GM12878 (cell line): ENCODE measurements around the gene ADAMTSL1. TPM values are rescaled to one million over a fixed set of nuclear protein-coding genes. Genes with fewer than 3 reads are reported as not detected.

Experiments
- ATAC-seq: fragments of 200-7000 bp; cut with Tn5 transposase; 3 replicates; pipeline ENCODE4 v1.9.1; 2020; ENCODE audit warnings: mild to moderate bottlenecking, moderate library complexity
- BruUV-seq: library from RNA; stranded (reverse); fragments of 400-500 nt; replicated peaks from 2 replicates; lab custom pipeline; 2021; lab: Mats Ljungman, UMichigan
- CTCF ChIA-PET: fragments of 300-600 bp; sonication (Branson Sonifier 250); formaldehyde crosslinking; extraction: SDS; loops from one replicate; lab custom pipeline; 2021; ENCODE audit warnings: inconsistent platforms; lab: Yijun Ruan, JAX
- POLR2A ChIA-PET: fragments of 350-600 bp; formaldehyde crosslinking; extraction: SDS; loops from one replicate; lab custom pipeline; 2021; ENCODE audit warnings: inconsistent platforms; lab: Charles Lee
- RAD21 ChIA-PET: fragments of 300-600 bp; sonication (Branson Sonifier 250); formaldehyde crosslinking; loops from one replicate; lab custom pipeline; 2023; ENCODE audit warnings: antibody characterized with exemption; ENCODE audit not compliant: unreplicated experiment; lab: Charles Lee
- SMC1A ChIA-PET: fragments of 300-600 bp; sonication (Branson Sonifier 250); formaldehyde crosslinking; loops from one replicate; lab custom pipeline; 2023; ENCODE audit not compliant: unreplicated experiment, uncharacterized antibody; lab: Charles Lee
- DNase-seq: peaks from one replicate; pipeline ENCODE4 v3.0.0-alpha.2; 2011; ENCODE audit warnings: low read depth, low spot score
- FAIRE-seq: peaks from 3 replicates; lab custom pipeline; 2011; peaks lifted over from hg19 to GRCh38; lab: Jason Lieb, UNC
- H2AFZ ChIP-seq: 2 replicates; pipeline ENCODE4 v1.6.0; 2011; ENCODE audit warnings: low read depth, low read length, control low read depth; ENCODE audit not compliant: control insufficient read depth
- H3K27ac ChIP-seq: 2 replicates; pipeline ENCODE4 v1.5.1; 2011; ENCODE audit warnings: control low read depth; ENCODE audit not compliant: control insufficient read depth, insufficient read depth
- H3K27me3 ChIP-seq, 2 experiments: replicated peaks in 1 of 2; 2 replicates each; pipeline versions ENCODE4 v1.6.0 to v1.6.1; 2011; ENCODE audit warnings: low read length in 1 of 2; ENCODE audit not compliant: control insufficient read depth in 2 of 2, insufficient read depth in 2 of 2
- H3K36me3 ChIP-seq, 2 experiments: 2 replicates each; pipeline ENCODE4 v1.5.1; 2011; ENCODE audit warnings: low read length in 1 of 2; ENCODE audit not compliant: control insufficient read depth in 2 of 2, insufficient read depth in 2 of 2
- H3K4me1 ChIP-seq: 2 replicates; pipeline ENCODE4 v1.6.1; 2011; ENCODE audit warnings: mild to moderate bottlenecking, low read length, moderate library complexity, mixed read lengths; ENCODE audit not compliant: control insufficient read depth, insufficient read depth
- H3K4me2 ChIP-seq: 2 replicates; pipeline ENCODE4 v1.6.0; 2011; ENCODE audit warnings: control low read depth; ENCODE audit not compliant: control insufficient read depth, insufficient read depth
- H3K4me3 ChIP-seq: fragments of 200-600 bp; sonication (generic); 2 replicates; pipeline ENCODE4 v1.5.1; 2016
- H3K79me2 ChIP-seq: 2 replicates; pipeline ENCODE4 v1.6.0; 2011; ENCODE audit warnings: low read length; ENCODE audit not compliant: control insufficient read depth, insufficient read depth
- H3K9ac ChIP-seq: 2 replicates; pipeline ENCODE4 v1.8.0; 2011; ENCODE audit warnings: low read length, control low read depth, mixed read lengths; ENCODE audit not compliant: control insufficient read depth, insufficient read depth
- H3K9me3 ChIP-seq: replicated peaks from 3 replicates; pipeline ENCODE4 v1.5.1; 2011; ENCODE audit warnings: mild to moderate bottlenecking, low read length; ENCODE audit not compliant: control insufficient read depth, insufficient read depth
- H4K20me1 ChIP-seq: 2 replicates; pipeline ENCODE4 v1.6.0; 2011; ENCODE audit not compliant: control insufficient read depth, insufficient read depth
- BCL11A ChIP-seq: IDR thresholded peaks from 2 replicates; pipeline ENCODE4 v1.6.1; 2011; ENCODE audit warnings: low read depth, low read length
- CHD2 ChIP-seq: IDR thresholded peaks from 2 replicates; pipeline ENCODE4 v1.6.1; 2011; ENCODE audit warnings: low read depth, low read length, improper control_type of control experiment, borderline replicate concordance
- IKZF2 ChIP-seq, 2 experiments: fragments of 450-650 bp; IDR thresholded peaks; 2 replicates each; pipeline ENCODE4 v1.6.1; 2017; ENCODE audit warnings: mild to moderate bottlenecking in 2 of 2, moderate library complexity in 2 of 2
- MEF2A ChIP-seq: IDR thresholded peaks from 2 replicates; pipeline ENCODE4 v1.6.1; 2011; ENCODE audit warnings: low read depth, mild to moderate bottlenecking, low read length, moderate library complexity; ENCODE audit not compliant: insufficient read depth
- NR2C2 ChIP-seq: IDR thresholded peaks from 2 replicates; pipeline ENCODE4 v1.6.1; 2011; ENCODE audit warnings: borderline replicate concordance, low read depth; ENCODE audit not compliant: control insufficient read depth, insufficient read length
- PAX5 ChIP-seq: IDR thresholded peaks from 2 replicates; pipeline ENCODE4 v1.6.1; 2011; ENCODE audit warnings: low read depth, low read length, borderline replicate concordance
- POLR2A ChIP-seq: IDR thresholded peaks from 2 replicates; pipeline ENCODE4 v1.6.1; 2011; ENCODE audit warnings: low read depth, mild to moderate bottlenecking, low read length
- ZNF622 ChIP-seq: fragments of 450-650 bp; IDR thresholded peaks from 2 replicates; pipeline ENCODE4 v1.6.1; 2017; ENCODE audit warnings: mild to moderate bottlenecking, inconsistent platforms
- WGBS: methylation state at CpG from one replicate; pipeline ENCODE4 v1.1.6; 2016; ENCODE audit warnings: low lambda C conversion rate; ENCODE audit not compliant: insufficient replicate concordance, insufficient coverage; ENCODE audit errors: missing lambda C conversion rate; 5-methylcytosine and 5-hydroxymethylcytosine counted together
- in situ Hi-C: fragments of 300-500 bp; cut with MboI; formaldehyde crosslinking; loops from 9 replicates; pipeline ENCODE4 v1.14.3; 2018; ENCODE audit warnings: mixed read lengths
- intact Hi-C: fragments of 100-400 bp; cut with micrococcal nuclease; formaldehyde crosslinking; loops from one replicate; pipeline ENCODE4 v1.14.2; 2022; ENCODE audit not compliant: unreplicated experiment
- polyA plus RNA-seq, 11 experiments: library from polyadenylated mRNA; depleted of rRNA in 4 of 11; unstranded in 6 of 11; stranded (reverse) in 5 of 11; fragments of >200 nt; fragmentation: Nextera tagmentation in 4 of 11; fragmentation: Illumina TruSeq in 1 of 11; extraction: Ambion mirVana in 4 of 11; extraction: Trizol in 1 of 11; gene quantifications; 1 replicate in 1 of 11; 2 replicates in 10 of 11; pipeline versions ENCODE4 v1.2.1 to v1.2.3, GENCODE V29; 2011 to 2016; ENCODE audit warnings: inconsistent platforms in 2 of 11, missing spikeins in 2 of 11, low read depth in 1 of 11
- total RNA-seq, 4 experiments: library from RNA; depleted of rRNA in 3 of 4; stranded (reverse); fragments of >200 nt in 3 of 4; fragmentation: Illumina TruSeq in 1 of 4; extraction: Trizol in 1 of 4; gene quantifications; 2 replicates each; pipeline versions ENCODE4 v1.2.1 to v1.2.3, GENCODE V29; 2013 to 2021
- TF ChIP-seq, protein P1 (sequence below): IDR thresholded peaks from 2 replicates; pipeline ENCODE4 v1.6.1; 2012; ENCODE audit warnings: low read depth, low read length, improper control_type of control experiment
- TF ChIP-seq, protein P2 (sequence below): fragments of 450-650 bp; IDR thresholded peaks from 2 replicates; pipeline ENCODE4 v1.6.1; 2017; ENCODE audit warnings: mild to moderate bottlenecking
- TF ChIP-seq, protein P3 (sequence below): IDR thresholded peaks from 2 replicates; pipeline ENCODE4 v1.6.1; 2011; ENCODE audit warnings: low read depth, low read length, improper control_type of control experiment, borderline replicate concordance

Gene ADAMTSL1
- total and polyA plus RNA-seq, 10 of the 15 experiments (the other 5 are each of a cell fraction or from before 2014, with no cell fraction given) = 0.01 to 0.10 (median 0.07) TPM; not detected in 6

DNA sequence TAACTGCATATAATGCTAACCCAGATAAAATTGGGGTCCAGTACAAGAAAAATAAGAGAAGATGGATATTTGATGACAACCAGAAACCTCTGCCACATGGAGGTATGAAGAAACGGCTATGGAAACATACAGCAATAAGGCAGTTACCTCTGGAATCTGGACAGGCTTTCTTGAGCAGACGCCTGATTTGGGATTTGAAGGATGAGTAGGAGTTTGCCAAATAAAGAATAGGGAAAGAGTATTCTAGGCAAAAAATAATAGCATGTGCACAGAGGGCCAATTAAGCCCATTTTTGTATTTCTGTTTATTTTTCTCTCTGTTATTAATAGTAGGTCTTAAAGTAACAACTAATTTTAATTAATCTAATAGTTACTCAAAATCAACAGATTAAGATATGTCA lies 144.9 kb downstream of the ADAMTSL1 start:
- ChIA-PET SMC1A (no interaction called here), POLR2A (no interaction called here), CTCF (interaction anchor here (0.6 kb wide), 1 partner anchor 1204 kb away, joined by 3 read pairs; no protein-coding TSS in a partner anchor), RAD21 (no interaction called here)
- FAIRE-seq (no peak), DNase-seq (no peak), ATAC-seq (no peak)
- no peak overlapping the region for H3K4me3 ChIP-seq
- no peaks in the 10 kb centered on the region for H4K20me1 ChIP-seq
- no peak overlapping the region for H2AFZ ChIP-seq
- H3K4me2 ChIP-seq = no peak overlapping the region
- in situ Hi-C loops = no loop called here
- no peak overlapping the region for H3K27ac ChIP-seq
- no peak overlapping the region for H3K9ac ChIP-seq
- TF ChIP-seq MEF2A = no peak
- TF ChIP-seq, all 136 proteins: peak for 0
- intact Hi-C loops = no loop called here
- WGBS = 2% methylated on average over 2 of the region's 2 CpGs
- H3K79me2 ChIP-seq = no peaks in the 10 kb centered on the region
- no TSS peak for BruUV-seq
- H3K4me1 ChIP-seq = no peaks in the 10 kb centered on the region
- H3K9me3 ChIP-seq = no peaks in the 10 kb centered on the region
- no peaks in the 10 kb centered on the region for H3K27me3 ChIP-seq
- no peaks in the 10 kb centered on the region for H3K36me3 ChIP-seq

DNA sequence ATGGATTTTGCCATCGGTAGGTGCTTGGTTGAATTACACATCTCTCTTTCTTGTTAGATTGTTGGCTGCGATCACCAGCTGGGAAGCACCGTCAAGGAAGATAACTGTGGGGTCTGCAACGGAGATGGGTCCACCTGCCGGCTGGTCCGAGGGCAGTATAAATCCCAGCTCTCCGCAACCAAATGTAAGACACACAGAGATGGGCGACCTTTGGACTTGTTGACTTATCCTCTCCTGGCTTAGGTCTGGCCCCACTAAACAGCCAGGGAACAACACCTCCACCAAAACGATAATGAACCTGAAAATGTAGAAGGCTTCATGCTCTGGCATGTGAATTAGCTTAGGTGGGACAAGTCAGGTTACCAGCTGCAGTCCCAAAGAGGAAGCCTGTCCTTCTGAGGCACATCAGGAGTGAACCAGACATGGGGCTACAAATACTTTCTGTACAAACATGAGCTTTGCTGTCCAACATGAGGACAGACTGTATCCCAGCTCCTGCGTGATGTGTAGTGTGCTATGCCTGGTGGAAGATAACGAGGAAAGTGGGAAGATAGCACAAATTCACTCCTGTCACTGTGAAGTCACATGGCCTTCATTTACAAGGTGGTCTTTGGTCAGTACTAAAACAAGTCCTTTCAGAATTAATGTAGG lies 148.4 kb downstream of the ADAMTSL1 start:
- no peaks in the 10 kb centered on the region for H3K36me3 ChIP-seq
- H3K9ac ChIP-seq = no peak overlapping the region
- DNase-seq (no peak), FAIRE-seq (no peak), ATAC-seq (no peak)
- H3K27ac ChIP-seq = no peak overlapping the region
- no peaks in the 10 kb centered on the region for H3K79me2 ChIP-seq
- WGBS = 40% methylated on average over 11 of the region's 11 CpGs
- no peak overlapping the region for H3K4me2 ChIP-seq
- H3K27me3 ChIP-seq = no peaks in the 10 kb centered on the region
- in situ Hi-C loops (no loop called here), intact Hi-C loops (no loop called here)
- no peaks in the 10 kb centered on the region for H4K20me1 ChIP-seq
- ChIA-PET RAD21 (no interaction called here), SMC1A (no interaction called here), POLR2A (no interaction called here), CTCF (no interaction called here)
- H2AFZ ChIP-seq = no peak overlapping the region
- H3K9me3 ChIP-seq = no peaks in the 10 kb centered on the region
- no TSS peak for BruUV-seq
- no peak overlapping the region for H3K4me3 ChIP-seq
- H3K4me1 ChIP-seq = no peaks in the 10 kb centered on the region
- TF ChIP-seq POLR2A (no peak), NR2C2 (no peak), ZNF622 (no peak), BCL11A (no peak), IKZF2 (IDR thresholded peaks at IDR 0.05) (no peak), CHD2 (no peak), PAX5 (no peak)
- TF ChIP-seq, protein P1, sequence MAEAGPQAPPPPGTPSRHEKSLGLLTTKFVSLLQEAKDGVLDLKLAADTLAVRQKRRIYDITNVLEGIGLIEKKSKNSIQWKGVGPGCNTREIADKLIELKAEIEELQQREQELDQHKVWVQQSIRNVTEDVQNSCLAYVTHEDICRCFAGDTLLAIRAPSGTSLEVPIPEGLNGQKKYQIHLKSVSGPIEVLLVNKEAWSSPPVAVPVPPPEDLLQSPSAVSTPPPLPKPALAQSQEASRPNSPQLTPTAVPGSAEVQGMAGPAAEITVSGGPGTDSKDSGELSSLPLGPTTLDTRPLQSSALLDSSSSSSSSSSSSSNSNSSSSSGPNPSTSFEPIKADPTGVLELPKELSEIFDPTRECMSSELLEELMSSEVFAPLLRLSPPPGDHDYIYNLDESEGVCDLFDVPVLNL = no peak
- TF ChIP-seq, protein P2, sequence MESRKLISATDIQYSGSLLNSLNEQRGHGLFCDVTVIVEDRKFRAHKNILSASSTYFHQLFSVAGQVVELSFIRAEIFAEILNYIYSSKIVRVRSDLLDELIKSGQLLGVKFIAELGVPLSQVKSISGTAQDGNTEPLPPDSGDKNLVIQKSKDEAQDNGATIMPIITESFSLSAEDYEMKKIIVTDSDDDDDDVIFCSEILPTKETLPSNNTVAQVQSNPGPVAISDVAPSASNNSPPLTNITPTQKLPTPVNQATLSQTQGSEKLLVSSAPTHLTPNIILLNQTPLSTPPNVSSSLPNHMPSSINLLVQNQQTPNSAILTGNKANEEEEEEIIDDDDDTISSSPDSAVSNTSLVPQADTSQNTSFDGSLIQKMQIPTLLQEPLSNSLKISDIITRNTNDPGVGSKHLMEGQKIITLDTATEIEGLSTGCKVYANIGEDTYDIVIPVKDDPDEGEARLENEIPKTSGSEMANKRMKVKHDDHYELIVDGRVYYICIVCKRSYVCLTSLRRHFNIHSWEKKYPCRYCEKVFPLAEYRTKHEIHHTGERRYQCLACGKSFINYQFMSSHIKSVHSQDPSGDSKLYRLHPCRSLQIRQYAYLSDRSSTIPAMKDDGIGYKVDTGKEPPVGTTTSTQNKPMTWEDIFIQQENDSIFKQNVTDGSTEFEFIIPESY = no peak
- TF ChIP-seq, protein P3, sequence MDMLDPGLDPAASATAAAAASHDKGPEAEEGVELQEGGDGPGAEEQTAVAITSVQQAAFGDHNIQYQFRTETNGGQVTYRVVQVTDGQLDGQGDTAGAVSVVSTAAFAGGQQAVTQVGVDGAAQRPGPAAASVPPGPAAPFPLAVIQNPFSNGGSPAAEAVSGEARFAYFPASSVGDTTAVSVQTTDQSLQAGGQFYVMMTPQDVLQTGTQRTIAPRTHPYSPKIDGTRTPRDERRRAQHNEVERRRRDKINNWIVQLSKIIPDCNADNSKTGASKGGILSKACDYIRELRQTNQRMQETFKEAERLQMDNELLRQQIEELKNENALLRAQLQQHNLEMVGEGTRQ = no peak
